HEK293 (cell line): ENCODE measurements around the gene RPS27.

Experiments used
- BCL11A ChIP-seq: fragments of 450-650 bp; formaldehyde crosslinking; IDR thresholded peaks from 2 replicates; pipeline ENCODE4 v1.5.1; 2016; ENCODE audit warnings: low read depth, missing biosample characterization, missing genetic modification characterization
- BCL11B ChIP-seq: fragments of 450-650 bp; formaldehyde crosslinking; IDR thresholded peaks from 2 replicates; pipeline ENCODE4 v1.5.1; 2016; ENCODE audit warnings: low read depth, missing biosample characterization, missing genetic modification characterization
- BCL6B ChIP-seq: fragments of 450-650 bp; formaldehyde crosslinking; IDR thresholded peaks from 2 replicates; pipeline ENCODE4 v1.5.1; 2017; ENCODE audit warnings: missing biosample characterization, missing genetic modification characterization
- CTCF ChIP-seq: fragments of 450-650 bp; formaldehyde crosslinking; IDR thresholded peaks from 2 replicates; pipeline ENCODE4 v1.5.1; 2016; ENCODE audit warnings: missing biosample characterization, missing genetic modification characterization
- GFI1B ChIP-seq: fragments of 450-650 bp; formaldehyde crosslinking; IDR thresholded peaks from 2 replicates; pipeline ENCODE4 v1.5.1; 2016; ENCODE audit warnings: missing biosample characterization, missing genetic modification characterization
- IKZF3 ChIP-seq: fragments of 450-650 bp; IDR thresholded peaks from 2 replicates; pipeline ENCODE4 v1.5.0; 2018; ENCODE audit warnings: missing biosample characterization, mild to moderate bottlenecking, missing genetic modification characterization, moderate library complexity
- KLF16 ChIP-seq: fragments of 450-650 bp; formaldehyde crosslinking; IDR thresholded peaks from 2 replicates; pipeline ENCODE4 v1.5.1; 2017; ENCODE audit warnings: missing biosample characterization, missing genetic modification characterization
- KLF8 ChIP-seq: fragments of 450-650 bp; formaldehyde crosslinking; IDR thresholded peaks from 2 replicates; pipeline ENCODE4 v1.5.1; 2016; ENCODE audit warnings: missing biosample characterization, missing genetic modification characterization
- SALL2 ChIP-seq: fragments of 450-650 bp; formaldehyde crosslinking; IDR thresholded peaks from 2 replicates; pipeline ENCODE4 v1.5.0; 2017; ENCODE audit warnings: missing biosample characterization, mild to moderate bottlenecking, missing genetic modification characterization, borderline replicate concordance
- SETDB1 ChIP-seq: IDR thresholded peaks from one replicate; pipeline ENCODE4 v1.6.1; 2017; ENCODE audit warnings: mild to moderate bottlenecking, low read length, moderate library complexity, mixed read lengths; ENCODE audit not compliant: insufficient read length
- YY1 ChIP-seq: fragments of 450-650 bp; formaldehyde crosslinking; IDR thresholded peaks from 2 replicates; pipeline ENCODE4 v1.5.1; 2018; ENCODE audit warnings: missing biosample characterization, missing genetic modification characterization
- ZBTB1 ChIP-seq: fragments of 450-650 bp; formaldehyde crosslinking; IDR thresholded peaks from 2 replicates; pipeline ENCODE4 v1.5.1; 2016; ENCODE audit warnings: missing biosample characterization, missing genetic modification characterization
- ZBTB20 ChIP-seq: fragments of 450-650 bp; formaldehyde crosslinking; IDR thresholded peaks from 2 replicates; pipeline ENCODE4 v1.5.1; 2016; ENCODE audit warnings: missing biosample characterization, missing genetic modification characterization
- ZFP37 ChIP-seq: fragments of 450-650 bp; formaldehyde crosslinking; IDR thresholded peaks from 2 replicates; pipeline ENCODE4 v1.5.1; 2016; ENCODE audit warnings: missing biosample characterization, missing genetic modification characterization
- ZFP41 ChIP-seq: fragments of 450-650 bp; formaldehyde crosslinking; IDR thresholded peaks from 2 replicates; pipeline ENCODE4 v1.5.1; 2016; ENCODE audit warnings: missing biosample characterization, missing genetic modification characterization, borderline replicate concordance
- ZFP69B ChIP-seq: fragments of 450-650 bp; formaldehyde crosslinking; IDR thresholded peaks from 2 replicates; pipeline ENCODE4 v1.5.1; 2016; ENCODE audit warnings: missing biosample characterization, missing genetic modification characterization
- ZNF112 ChIP-seq: fragments of 450-650 bp; formaldehyde crosslinking; IDR thresholded peaks from 2 replicates; pipeline ENCODE4 v1.5.0; 2017; ENCODE audit warnings: missing biosample characterization, missing genetic modification characterization
- ZNF19 ChIP-seq: fragments of 450-650 bp; formaldehyde crosslinking; IDR thresholded peaks from 2 replicates; pipeline ENCODE4; 2016; ENCODE audit warnings: missing biosample characterization, missing genetic modification characterization, low read depth
- ZNF2 ChIP-seq: fragments of 450-650 bp; formaldehyde crosslinking; IDR thresholded peaks from 2 replicates; pipeline ENCODE4 v1.5.1; 2016; ENCODE audit warnings: missing biosample characterization, missing genetic modification characterization
- ZNF211 ChIP-seq: fragments of 450-650 bp; formaldehyde crosslinking; IDR thresholded peaks from 2 replicates; pipeline ENCODE4 v1.5.1; 2016; ENCODE audit warnings: low read depth, missing biosample characterization, missing genetic modification characterization
- ZNF248 ChIP-seq: fragments of 450-650 bp; formaldehyde crosslinking; IDR thresholded peaks from 2 replicates; pipeline ENCODE4 v1.5.1; 2017; ENCODE audit warnings: missing biosample characterization, missing genetic modification characterization
- ZNF529 ChIP-seq: fragments of 450-650 bp; formaldehyde crosslinking; IDR thresholded peaks from 2 replicates; pipeline ENCODE4 v1.5.1; 2017; ENCODE audit warnings: missing genetic modification characterization, missing biosample characterization; ENCODE audit not compliant: insufficient replicate concordance
- ZNF585B ChIP-seq: fragments of 450-650 bp; formaldehyde crosslinking; IDR thresholded peaks from 2 replicates; pipeline ENCODE4 v1.5.1; 2016; ENCODE audit warnings: missing biosample characterization, missing genetic modification characterization
- ZNF645 ChIP-seq: fragments of 450-650 bp; formaldehyde crosslinking; IDR thresholded peaks from 2 replicates; pipeline ENCODE4; 2016; ENCODE audit warnings: missing biosample characterization, missing genetic modification characterization
- ZNF658 ChIP-seq: fragments of 450-650 bp; formaldehyde crosslinking; IDR thresholded peaks from 2 replicates; pipeline ENCODE4; 2016; ENCODE audit warnings: missing biosample characterization, missing genetic modification characterization
- ZNF76 ChIP-seq: fragments of 450-650 bp; formaldehyde crosslinking; IDR thresholded peaks from 2 replicates; pipeline ENCODE4; 2016; ENCODE audit warnings: low read depth, missing biosample characterization, missing genetic modification characterization, borderline replicate concordance
- ZNF792 ChIP-seq: fragments of 450-650 bp; formaldehyde crosslinking; IDR thresholded peaks from 2 replicates; pipeline ENCODE4 v1.5.1; 2016; ENCODE audit warnings: missing biosample characterization, missing genetic modification characterization
- ZNF837 ChIP-seq: fragments of 450-650 bp; formaldehyde crosslinking; IDR thresholded peaks from 2 replicates; pipeline ENCODE4 v1.5.1; 2016; ENCODE audit warnings: missing biosample characterization, missing genetic modification characterization
- ZSCAN30 ChIP-seq: fragments of 450-650 bp; IDR thresholded peaks from 2 replicates; pipeline ENCODE4 v1.5.1; 2018; ENCODE audit warnings: missing biosample characterization, mild to moderate bottlenecking, missing genetic modification characterization, moderate library complexity
- TF ChIP-seq, protein P1 (sequence below): fragments of 450-650 bp; formaldehyde crosslinking; conservative IDR thresholded peaks from 2 replicates; pipeline ENCODE4 v1.5.1; 2016; ENCODE audit warnings: low read depth, missing biosample characterization, missing genetic modification characterization
- TF ChIP-seq, protein P2 (sequence below): fragments of 450-650 bp; formaldehyde crosslinking; IDR thresholded peaks from 2 replicates; pipeline ENCODE4 v1.5.1; 2017; ENCODE audit warnings: missing biosample characterization, missing genetic modification characterization

RPS27 gene

DNA sequence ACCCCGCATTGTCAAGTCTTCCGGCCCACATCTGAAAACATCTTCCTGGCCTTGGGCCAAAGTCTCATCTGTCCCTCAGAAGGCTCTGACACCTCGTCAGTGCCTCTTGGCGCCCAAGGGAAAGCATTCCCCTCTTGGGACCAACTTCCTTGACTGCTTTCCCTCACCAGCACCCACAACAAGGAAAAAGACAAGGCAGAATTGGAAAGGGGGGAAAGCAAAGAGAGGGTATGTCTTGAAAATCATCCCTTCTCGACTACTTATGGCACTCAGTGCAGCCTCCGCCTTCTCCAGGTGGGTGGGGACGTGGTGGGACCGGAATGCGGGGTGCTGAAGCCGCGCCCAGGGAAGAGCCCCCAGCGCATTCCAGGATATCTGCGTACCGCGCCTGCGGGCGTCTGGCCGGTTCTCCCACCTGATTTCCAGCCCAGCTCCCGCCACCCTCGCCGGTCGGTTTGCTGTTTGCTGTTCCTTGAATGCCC is 26.7 kb upstream of the RPS27 start (continued):
- no peak for TF ChIP-seq ZNF112 (tag by site-specific recombination)
- TF ChIP-seq CTCF (tag by site-specific recombination): no peak
- TF ChIP-seq ZFP37 (tag by site-specific recombination): no peak; the same call in 1 of the 2 replicates
- no peak for TF ChIP-seq ZNF211 (tag by site-specific recombination)
- no peak for TF ChIP-seq ZBTB1 (tag by site-specific recombination)
- peak; percentile 78 for TF ChIP-seq IKZF3 (tag by site-specific recombination)
- TF ChIP-seq ZSCAN30 (tag by site-specific recombination): no peak; the same call in 1 of the 2 replicates
- no peak for TF ChIP-seq ZNF76 (tag by site-specific recombination)
- no peak for TF ChIP-seq BCL11A (tag by site-specific recombination)
- TF ChIP-seq ZFP69B: no peak; the same call in 1 of the 2 replicates
- no peak for TF ChIP-seq ZNF585B (tag by site-specific recombination)
- no peak for TF ChIP-seq SALL2 (tag by site-specific recombination)
- TF ChIP-seq ZNF19 (tag by site-specific recombination): no peak
- no peak for TF ChIP-seq GFI1B (tag by site-specific recombination)
- TF ChIP-seq ZNF645 (tag by site-specific recombination): no peak
- TF ChIP-seq, protein P1, sequence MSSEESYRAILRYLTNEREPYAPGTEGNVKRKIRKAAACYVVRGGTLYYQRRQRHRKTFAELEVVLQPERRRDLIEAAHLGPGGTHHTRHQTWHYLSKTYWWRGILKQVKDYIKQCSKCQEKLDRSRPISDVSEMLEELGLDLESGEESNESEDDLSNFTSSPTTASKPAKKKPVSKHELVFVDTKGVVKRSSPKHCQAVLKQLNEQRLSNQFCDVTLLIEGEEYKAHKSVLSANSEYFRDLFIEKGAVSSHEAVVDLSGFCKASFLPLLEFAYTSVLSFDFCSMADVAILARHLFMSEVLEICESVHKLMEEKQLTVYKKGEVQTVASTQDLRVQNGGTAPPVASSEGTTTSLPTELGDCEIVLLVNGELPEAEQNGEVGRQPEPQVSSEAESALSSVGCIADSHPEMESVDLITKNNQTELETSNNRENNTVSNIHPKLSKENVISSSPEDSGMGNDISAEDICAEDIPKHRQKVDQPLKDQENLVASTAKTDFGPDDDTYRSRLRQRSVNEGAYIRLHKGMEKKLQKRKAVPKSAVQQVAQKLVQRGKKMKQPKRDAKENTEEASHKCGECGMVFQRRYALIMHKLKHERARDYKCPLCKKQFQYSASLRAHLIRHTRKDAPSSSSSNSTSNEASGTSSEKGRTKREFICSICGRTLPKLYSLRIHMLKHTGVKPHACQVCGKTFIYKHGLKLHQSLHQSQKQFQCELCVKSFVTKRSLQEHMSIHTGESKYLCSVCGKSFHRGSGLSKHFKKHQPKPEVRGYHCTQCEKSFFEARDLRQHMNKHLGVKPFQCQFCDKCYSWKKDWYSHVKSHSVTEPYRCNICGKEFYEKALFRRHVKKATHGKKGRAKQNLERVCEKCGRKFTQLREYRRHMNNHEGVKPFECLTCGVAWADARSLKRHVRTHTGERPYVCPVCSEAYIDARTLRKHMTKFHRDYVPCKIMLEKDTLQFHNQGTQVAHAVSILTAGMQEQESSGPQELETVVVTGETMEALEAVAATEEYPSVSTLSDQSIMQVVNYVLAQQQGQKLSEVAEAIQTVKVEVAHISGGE (tag by site-specific recombination): peak; percentile 87
- no peak; the same call in 1 of the 2 replicates for TF ChIP-seq ZNF2
- no peak for TF ChIP-seq BCL11B (tag by site-specific recombination)
- no peak for TF ChIP-seq ZNF529 (tag by site-specific recombination)
- no peak for TF ChIP-seq BCL6B (tag by site-specific recombination)
- no peak for TF ChIP-seq ZNF248 (tag by site-specific recombination)
- no peak for TF ChIP-seq KLF16 (tag by site-specific recombination)
- TF ChIP-seq ZNF658 (tag by site-specific recombination): no peak
- TF ChIP-seq YY1: no peak
- TF ChIP-seq ZBTB20 (tag by site-specific recombination): peak; percentile 78
- TF ChIP-seq, protein P2, sequence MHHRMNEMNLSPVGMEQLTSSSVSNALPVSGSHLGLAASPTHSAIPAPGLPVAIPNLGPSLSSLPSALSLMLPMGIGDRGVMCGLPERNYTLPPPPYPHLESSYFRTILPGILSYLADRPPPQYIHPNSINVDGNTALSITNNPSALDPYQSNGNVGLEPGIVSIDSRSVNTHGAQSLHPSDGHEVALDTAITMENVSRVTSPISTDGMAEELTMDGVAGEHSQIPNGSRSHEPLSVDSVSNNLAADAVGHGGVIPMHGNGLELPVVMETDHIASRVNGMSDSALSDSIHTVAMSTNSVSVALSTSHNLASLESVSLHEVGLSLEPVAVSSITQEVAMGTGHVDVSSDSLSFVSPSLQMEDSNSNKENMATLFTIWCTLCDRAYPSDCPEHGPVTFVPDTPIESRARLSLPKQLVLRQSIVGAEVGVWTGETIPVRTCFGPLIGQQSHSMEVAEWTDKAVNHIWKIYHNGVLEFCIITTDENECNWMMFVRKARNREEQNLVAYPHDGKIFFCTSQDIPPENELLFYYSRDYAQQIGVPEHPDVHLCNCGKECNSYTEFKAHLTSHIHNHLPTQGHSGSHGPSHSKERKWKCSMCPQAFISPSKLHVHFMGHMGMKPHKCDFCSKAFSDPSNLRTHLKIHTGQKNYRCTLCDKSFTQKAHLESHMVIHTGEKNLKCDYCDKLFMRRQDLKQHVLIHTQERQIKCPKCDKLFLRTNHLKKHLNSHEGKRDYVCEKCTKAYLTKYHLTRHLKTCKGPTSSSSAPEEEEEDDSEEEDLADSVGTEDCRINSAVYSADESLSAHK (tag by site-specific recombination): no peak
- no peak for TF ChIP-seq ZNF792 (tag by site-specific recombination)
- peak; percentile 9; the same call in 1 of the 2 replicates for TF ChIP-seq KLF8 (tag by site-specific recombination)
- no peak for TF ChIP-seq ZNF837
- no peak for TF ChIP-seq ZFP41
- TF ChIP-seq SETDB1: no peak
